ENCODE results near the gene ITGA1.

Gene ITGA1

GRCh38 chr5:52887066-52887465 is 99.3 kb downstream of the ITGA1 start:
- no peak for DNase-seq

GRCh38 chr5:52888363-52888762 is 100.6 kb downstream of the ITGA1 start:
- Histone ChIP-seq H3F3A (ENCODE audit: insufficient read depth, low read length) (no peaks in the 10 kb centered on the region), H3K27ac (ENCODE audit: low read length) (no peak overlapping the region), H3K79me2 (ENCODE audit: low read length) (no peaks in the 10 kb centered on the region), H3K36me3 (replicated peaks; ENCODE audit: insufficient read depth, low read length) (no peaks in the 10 kb centered on the region), H3K4me2 (ENCODE audit: low read depth, low read length) (no peak overlapping the region), H3K9me2 (replicated peaks; ENCODE audit: insufficient read depth, low read length) (no peaks in the 10 kb centered on the region), H3K27me3 (replicated peaks; ENCODE audit: insufficient read depth, low read length) (no peaks in the 10 kb centered on the region), H4K20me1 (ENCODE audit: insufficient read depth, low read length) (no peaks in the 10 kb centered on the region), H3K4me1 (ENCODE audit: low read length) (no peaks in the 10 kb centered on the region), H2AFZ (ENCODE audit: low read length) (no peak overlapping the region), H3K9ac (ENCODE audit: low read length) (no peak overlapping the region), H3K9me3 (replicated peaks; ENCODE audit: insufficient read depth, low read length) (no peaks in the 10 kb centered on the region), H3K4me3 (ENCODE audit: low read length) (no peak overlapping the region)
- TF ChIP-seq EZH2phosphoT487 (IDR thresholded peaks at IDR 0.05; ENCODE audit: low read length) (no peak), CTCF (IDR thresholded peaks at IDR 0.05; ENCODE audit: low read length) (no peak), EZH2 (optimal IDR thresholded peaks at IDR 0.05; ENCODE audit: low read depth, low read length) (no peak)
- no peak for DNase-seq

More at GRCh38 chr5:52887066-52887465, 99.3 kb downstream of the ITGA1 start:
- no peaks in the 10 kb centered on the region for H4K20me1 ChIP-seq (ENCODE audit: insufficient read depth, low read length)
- no peak for TF ChIP-seq CTCF (IDR thresholded peaks at IDR 0.05; ENCODE audit: low read length)
- no peak for TF ChIP-seq EZH2 (optimal IDR thresholded peaks at IDR 0.05; ENCODE audit: low read depth, low read length)
- no peak for TF ChIP-seq EZH2phosphoT487 (IDR thresholded peaks at IDR 0.05; ENCODE audit: low read length)
- H3K4me3 ChIP-seq (ENCODE audit: low read length): no peak overlapping the region
- no peaks in the 10 kb centered on the region for H3K79me2 ChIP-seq (ENCODE audit: low read length)
- H3K36me3 ChIP-seq (replicated peaks; ENCODE audit: insufficient read depth, low read length): no peaks in the 10 kb centered on the region
- H3K9me3 ChIP-seq (replicated peaks; ENCODE audit: insufficient read depth, low read length): no peaks in the 10 kb centered on the region
- H3K9ac ChIP-seq (ENCODE audit: low read length): no peak overlapping the region
- no peaks in the 10 kb centered on the region for H3K4me1 ChIP-seq (ENCODE audit: low read length)
- no peaks in the 10 kb centered on the region for H3K27me3 ChIP-seq (replicated peaks; ENCODE audit: insufficient read depth, low read length)
- no peaks in the 10 kb centered on the region for H3K9me2 ChIP-seq (replicated peaks; ENCODE audit: insufficient read depth, low read length)
- H3K4me2 ChIP-seq (ENCODE audit: low read depth, low read length): no peak overlapping the region
- H2AFZ ChIP-seq (ENCODE audit: low read length): no peak overlapping the region
- no peak overlapping the region for H3K27ac ChIP-seq (ENCODE audit: low read length)
- H3F3A ChIP-seq (ENCODE audit: insufficient read depth, low read length): no peaks in the 10 kb centered on the region

- no peaks in the 10 kb centered on the region for H3K79me2 ChIP-seq (ENCODE audit: low read length)
- no peaks in the 10 kb centered on the region for H3K9me2 ChIP-seq (replicated peaks; ENCODE audit: insufficient read depth, low read length)
- H2AFZ ChIP-seq (ENCODE audit: low read length): no peak overlapping the region
- no peaks in the 10 kb centered on the region for H3K27me3 ChIP-seq (replicated peaks; ENCODE audit: insufficient read depth, low read length)
- no peak overlapping the region for H3K4me2 ChIP-seq (ENCODE audit: low read depth, low read length)
- H3K9me3 ChIP-seq (replicated peaks; ENCODE audit: insufficient read depth, low read length): no peaks in the 10 kb centered on the region
- H3K4me3 ChIP-seq (ENCODE audit: low read length): no peak overlapping the region
- no peaks in the 10 kb centered on the region for H3K36me3 ChIP-seq (replicated peaks; ENCODE audit: insufficient read depth, low read length)
- H3K9ac ChIP-seq (ENCODE audit: low read length): no peak overlapping the region
- H4K20me1 ChIP-seq (ENCODE audit: insufficient read depth, low read length): no peaks in the 10 kb centered on the region
- no peak for TF ChIP-seq EZH2 (optimal IDR thresholded peaks at IDR 0.05; ENCODE audit: low read depth, low read length)
- no peak for TF ChIP-seq CTCF (IDR thresholded peaks at IDR 0.05; ENCODE audit: low read length)
- TF ChIP-seq EZH2phosphoT487 (IDR thresholded peaks at IDR 0.05; ENCODE audit: low read length): no peak
- H3K27ac ChIP-seq (ENCODE audit: low read length): no peak overlapping the region
- no peaks in the 10 kb centered on the region for H3K4me1 ChIP-seq (ENCODE audit: low read length)
- no peaks in the 10 kb centered on the region for H3F3A ChIP-seq (ENCODE audit: insufficient read depth, low read length)
- DNase-seq: no peak
These were observed 104.6 kb downstream of the ITGA1 start for GRCh38 chr5:52892242-52892878.
